ENCODE results near the gene SCG5.

The SCG5 gene

GRCh38 chr15:32656496-32656895 is 15.0 kb downstream of the SCG5 start:
- H3K4me3 ChIP-seq (ENCODE audit: low read depth, low read length), result no peak overlapping the region
- TF ChIP-seq, protein P1, sequence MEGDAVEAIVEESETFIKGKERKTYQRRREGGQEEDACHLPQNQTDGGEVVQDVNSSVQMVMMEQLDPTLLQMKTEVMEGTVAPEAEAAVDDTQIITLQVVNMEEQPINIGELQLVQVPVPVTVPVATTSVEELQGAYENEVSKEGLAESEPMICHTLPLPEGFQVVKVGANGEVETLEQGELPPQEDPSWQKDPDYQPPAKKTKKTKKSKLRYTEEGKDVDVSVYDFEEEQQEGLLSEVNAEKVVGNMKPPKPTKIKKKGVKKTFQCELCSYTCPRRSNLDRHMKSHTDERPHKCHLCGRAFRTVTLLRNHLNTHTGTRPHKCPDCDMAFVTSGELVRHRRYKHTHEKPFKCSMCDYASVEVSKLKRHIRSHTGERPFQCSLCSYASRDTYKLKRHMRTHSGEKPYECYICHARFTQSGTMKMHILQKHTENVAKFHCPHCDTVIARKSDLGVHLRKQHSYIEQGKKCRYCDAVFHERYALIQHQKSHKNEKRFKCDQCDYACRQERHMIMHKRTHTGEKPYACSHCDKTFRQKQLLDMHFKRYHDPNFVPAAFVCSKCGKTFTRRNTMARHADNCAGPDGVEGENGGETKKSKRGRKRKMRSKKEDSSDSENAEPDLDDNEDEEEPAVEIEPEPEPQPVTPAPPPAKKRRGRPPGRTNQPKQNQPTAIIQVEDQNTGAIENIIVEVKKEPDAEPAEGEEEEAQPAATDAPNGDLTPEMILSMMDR (IDR thresholded peaks at IDR 0.05; ENCODE audit: low read depth, low read length), result no peak

DNA sequence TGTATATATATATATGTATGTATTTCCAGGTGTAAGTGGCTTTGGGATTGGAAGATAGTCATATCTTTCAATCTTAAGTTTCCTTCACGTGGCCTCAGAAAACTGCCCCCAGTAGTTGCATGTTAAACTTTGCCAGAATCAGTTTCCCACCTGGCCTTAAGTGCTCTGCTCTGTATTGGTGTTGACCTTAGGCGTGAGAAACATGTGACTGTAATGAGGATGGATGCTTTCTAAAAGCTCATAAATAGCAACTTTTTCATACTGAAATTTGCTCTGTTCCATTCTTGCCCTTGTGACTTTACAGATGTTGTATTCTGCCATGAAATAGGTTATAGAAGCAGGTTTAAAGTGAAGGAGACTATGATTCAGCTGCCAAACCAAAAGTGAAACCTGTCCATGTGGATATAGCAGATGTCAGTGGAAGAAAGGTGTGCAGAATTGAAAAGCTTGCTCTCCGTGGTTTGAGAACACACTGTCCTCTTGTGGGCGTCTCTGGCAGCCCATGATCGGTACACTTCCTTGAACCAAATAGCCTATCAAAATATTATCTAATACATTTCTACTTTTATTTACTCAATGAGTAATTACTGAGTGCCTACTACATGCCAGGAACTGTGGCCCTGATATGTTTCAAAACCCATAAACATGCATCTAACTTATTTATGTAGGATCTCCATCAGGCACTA is 15.8 kb downstream of the SCG5 start:
- no peak overlapping the region for H3K4me3 ChIP-seq (ENCODE audit: low read depth, low read length)
- TF ChIP-seq, protein P1 (IDR thresholded peaks at IDR 0.05; ENCODE audit: low read depth, low read length), result no peak

- TF ChIP-seq, protein P1 (IDR thresholded peaks at IDR 0.05; ENCODE audit: low read depth, low read length), result no peak
- H3K4me3 ChIP-seq (ENCODE audit: low read depth, low read length), result no peak overlapping the region
Observed at GRCh38 chr15:32657941-32658340, 16.4 kb downstream of the SCG5 start.

DNA sequence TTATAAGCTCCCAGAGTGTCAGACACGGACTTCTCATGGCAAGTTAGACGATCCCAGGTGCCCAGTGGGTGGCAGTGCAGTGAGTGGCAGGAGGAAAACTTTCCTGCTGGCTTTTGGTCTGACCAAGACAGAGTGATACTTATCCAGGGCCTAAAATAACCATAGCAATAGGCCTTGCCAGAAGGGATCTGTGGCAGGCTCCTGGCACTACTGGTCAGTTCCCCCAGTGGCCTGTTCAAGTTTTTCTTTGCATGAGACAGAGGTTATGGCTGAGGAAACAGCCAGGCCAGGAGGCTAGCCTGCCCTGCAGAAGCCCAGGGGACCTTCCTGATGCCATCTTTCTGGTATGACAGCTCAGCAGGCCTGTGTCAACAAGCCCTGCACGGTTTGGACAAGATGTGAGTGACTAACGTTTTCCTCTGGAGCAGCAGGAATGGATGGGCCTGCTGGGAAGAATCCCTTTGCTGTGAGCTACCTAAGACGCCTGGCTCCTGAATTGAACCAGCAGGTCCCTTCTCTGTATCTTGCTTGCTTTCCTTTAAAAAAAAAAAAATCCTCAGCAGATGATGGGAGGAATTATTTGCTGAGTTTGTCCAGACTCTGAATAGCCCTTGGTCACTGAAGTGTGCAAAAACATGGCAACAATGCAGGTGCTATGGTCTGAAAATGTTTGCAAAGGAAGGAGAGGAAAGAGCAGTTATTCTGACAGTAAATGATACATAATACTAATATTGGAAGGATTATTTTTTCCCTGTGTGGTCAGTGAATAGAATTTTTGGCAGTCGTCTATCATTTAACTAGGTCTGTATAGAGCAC is 18.0 kb downstream of the SCG5 start:
- no peak overlapping the region for H3K4me3 ChIP-seq (ENCODE audit: low read depth, low read length)
- TF ChIP-seq, protein P1 (IDR thresholded peaks at IDR 0.05; ENCODE audit: low read depth, low read length), result no peak

GRCh38 chr15:32663671-32664070 is 22.2 kb downstream of the SCG5 start:
- no peak overlapping the region for H3K4me3 ChIP-seq (ENCODE audit: low read depth, low read length)
- TF ChIP-seq, protein P1 (IDR thresholded peaks at IDR 0.05; ENCODE audit: low read depth, low read length), result no peak

DNA sequence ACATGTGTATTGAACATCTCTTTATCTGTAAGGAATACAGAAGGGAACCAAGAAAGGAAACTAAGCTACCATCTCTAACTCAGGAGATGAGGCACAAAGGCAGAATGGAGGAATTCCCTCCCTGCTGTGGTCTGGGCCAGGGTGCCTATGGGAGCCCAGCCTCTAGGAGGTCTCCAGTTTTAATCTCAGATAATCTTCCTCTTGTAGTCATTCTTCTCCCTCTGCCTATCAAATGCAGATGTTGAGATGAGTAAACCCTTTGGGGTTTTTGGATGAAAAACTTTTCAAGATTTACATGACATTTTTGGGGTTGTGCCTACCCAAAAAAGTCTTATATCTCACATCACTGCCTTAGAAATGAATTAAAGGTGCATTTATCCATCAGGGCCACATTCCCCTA is 23.3 kb downstream of the SCG5 start:
- TF ChIP-seq, protein P1 (IDR thresholded peaks at IDR 0.05; ENCODE audit: low read depth, low read length), result no peak
- no peak overlapping the region for H3K4me3 ChIP-seq (ENCODE audit: low read depth, low read length)

DNA sequence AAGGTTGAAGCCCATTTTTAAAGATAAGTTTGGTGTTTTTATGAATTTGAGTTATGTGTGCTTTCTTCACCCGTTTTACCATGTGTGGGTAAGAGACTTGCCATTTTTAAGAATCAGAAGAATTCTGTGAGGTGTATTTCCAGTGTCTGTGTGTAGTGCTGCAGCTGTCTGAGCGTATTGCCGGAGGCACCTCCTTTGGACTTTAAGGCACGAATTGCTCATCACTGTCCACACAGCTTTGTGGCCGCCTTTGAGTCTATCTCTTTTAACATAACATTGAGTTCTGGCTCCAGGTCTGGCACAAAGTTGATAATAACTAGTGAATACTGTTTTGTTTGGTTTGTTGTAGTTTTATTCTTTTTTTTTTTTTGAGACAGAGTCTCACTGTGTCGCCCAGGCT is 25.8 kb downstream of the SCG5 start:
- H3K4me3 ChIP-seq (ENCODE audit: low read depth, low read length), result no peak overlapping the region
- TF ChIP-seq, protein P1 (IDR thresholded peaks at IDR 0.05; ENCODE audit: low read depth, low read length), result no peak
